SK-N-SH treated with all-trans-retinoic acid at 6 μM for 48 hours (cell line): Measurements from ENCODE around the gene HEMK1.

Experiments
- ATAC-seq: fragments of 200-7000 bp; cut with Tn5 transposase; 3 replicates; pipeline ENCODE4 v1.9.1; 2020; ENCODE audit warnings: mild to moderate bottlenecking, moderate library complexity
- ARNTL ChIP-seq: fragments of 450-650 bp; formaldehyde crosslinking; IDR thresholded peaks from 2 replicates; pipeline ENCODE4 v1.5.0; 2020; ENCODE audit warnings: low read depth, mild to moderate bottlenecking, moderate library complexity, borderline replicate concordance
- CSDC2 ChIP-seq: fragments of 250-450 bp; sonication (Bioruptor Pico); IDR thresholded peaks from 2 replicates; pipeline ENCODE4 v1.5.0; 2020; ENCODE audit warnings: mild to moderate bottlenecking, moderate library complexity
- GLIS3 ChIP-seq: fragments of 250-450 bp; sonication (Bioruptor Pico); IDR thresholded peaks from 2 replicates; pipeline ENCODE4 v1.5.0; 2020; ENCODE audit warnings: mild to moderate bottlenecking, moderate library complexity
- ISL1 ChIP-seq: fragments of 250-450 bp; sonication (Bioruptor Pico); IDR thresholded peaks from 2 replicates; pipeline ENCODE4 v2.1.2; 2022; ENCODE audit warnings: mild to moderate bottlenecking, moderate library complexity
- OSR1 ChIP-seq: fragments of 250-450 bp; sonication (Bioruptor Pico); IDR thresholded peaks from 2 replicates; pipeline ENCODE4 v1.8.0; 2022; ENCODE audit warnings: moderate library complexity, mild to moderate bottlenecking, inconsistent platforms
- PPARA ChIP-seq: fragments of 250-450 bp; sonication (Bioruptor Pico); IDR thresholded peaks from 2 replicates; pipeline ENCODE4 v1.5.0; 2020; ENCODE audit warnings: mild to moderate bottlenecking, borderline replicate concordance
- RARB ChIP-seq: fragments of 250-450 bp; sonication (Bioruptor Pico); IDR thresholded peaks from 2 replicates; pipeline ENCODE4 v1.8.0; 2021; ENCODE audit warnings: mild to moderate bottlenecking, moderate library complexity
- SNAI2 ChIP-seq: fragments of 250-450 bp; sonication (Bioruptor Pico); IDR thresholded peaks from 2 replicates; pipeline ENCODE4 v1.5.0; 2020; ENCODE audit warnings: mild to moderate bottlenecking, moderate library complexity
- TCF4 ChIP-seq: fragments of 250-450 bp; sonication (Bioruptor Pico); IDR thresholded peaks from 2 replicates; pipeline ENCODE4 v1.8.0; 2021; ENCODE audit warnings: mild to moderate bottlenecking, moderate library complexity, borderline replicate concordance
- ZC3H10 ChIP-seq: fragments of 250-450 bp; sonication (Bioruptor Pico); IDR thresholded peaks from 2 replicates; pipeline ENCODE4 v1.5.1; 2021; ENCODE audit warnings: mild to moderate bottlenecking, moderate library complexity
- ZFP3 ChIP-seq: fragments of 250-450 bp; sonication (Bioruptor Pico); IDR thresholded peaks from 2 replicates; pipeline ENCODE4 v1.5.0; 2020; ENCODE audit warnings: mild to moderate bottlenecking, moderate library complexity
- ZFP30 ChIP-seq: fragments of 450-650 bp; formaldehyde crosslinking; IDR thresholded peaks from 2 replicates; pipeline ENCODE4 v1.5.0; 2022; ENCODE audit warnings: mild to moderate bottlenecking, moderate library complexity
- ZNF565 ChIP-seq: fragments of 450-650 bp; formaldehyde crosslinking; conservative IDR thresholded peaks from 2 replicates; pipeline ENCODE4 v1.5.0; 2020; ENCODE audit warnings: low read depth, mild to moderate bottlenecking, moderate library complexity
- ZNF70 ChIP-seq: fragments of 450-650 bp; formaldehyde crosslinking; IDR thresholded peaks from 2 replicates; pipeline ENCODE4 v1.5.0; 2020; ENCODE audit warnings: mild to moderate bottlenecking, moderate library complexity
- ZNF8 ChIP-seq: fragments of 450-650 bp; formaldehyde crosslinking; IDR thresholded peaks from 2 replicates; pipeline ENCODE4 v1.5.0; 2020; ENCODE audit warnings: mild to moderate bottlenecking, moderate library complexity
- TF ChIP-seq, protein P1 (sequence below): fragments of 250-450 bp; sonication (Bioruptor Pico); IDR thresholded peaks from 2 replicates; pipeline ENCODE4 v1.5.1; 2021; ENCODE audit warnings: mild to moderate bottlenecking, moderate library complexity
- TF ChIP-seq, protein P2 (sequence below): fragments of 250-450 bp; sonication (Bioruptor Pico); IDR thresholded peaks from 2 replicates; pipeline ENCODE4 v1.8.0; 2020; ENCODE audit warnings: mild to moderate bottlenecking, moderate library complexity, borderline replicate concordance
- TF ChIP-seq, protein P3 (sequence below): fragments of 250-450 bp; sonication (Bioruptor Pico); IDR thresholded peaks from 2 replicates; pipeline ENCODE4 v1.5.1; 2020; ENCODE audit warnings: low read depth, mild to moderate bottlenecking, moderate library complexity
- TF ChIP-seq, protein P4 (sequence below): fragments of 250-450 bp; sonication (Bioruptor Pico); IDR thresholded peaks from 2 replicates; pipeline ENCODE4 v1.8.0; 2021; ENCODE audit warnings: low read depth, mild to moderate bottlenecking, moderate library complexity, borderline replicate concordance

HEMK1 gene

DNA sequence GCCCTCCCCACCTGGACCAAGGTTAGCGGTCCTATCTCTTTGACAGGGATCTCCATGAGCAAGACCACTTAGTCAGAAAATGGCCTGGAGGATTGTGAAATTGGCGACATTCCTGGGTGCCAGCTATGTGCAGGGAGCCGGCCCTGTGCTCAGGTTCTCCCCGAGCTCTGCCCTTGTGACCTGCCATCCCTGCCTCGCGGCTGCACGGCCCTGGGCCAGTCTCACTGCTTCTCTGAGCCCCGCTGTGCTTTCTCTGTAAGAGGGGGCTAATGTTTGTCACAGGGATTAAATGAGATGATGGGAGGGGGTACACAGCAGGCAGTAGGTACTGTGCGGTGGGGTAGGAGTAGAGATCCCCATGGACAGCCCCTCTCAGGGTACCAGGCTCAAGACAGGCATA is 16.7 kb upstream of the HEMK1 start:
- TF ChIP-seq, protein P1, sequence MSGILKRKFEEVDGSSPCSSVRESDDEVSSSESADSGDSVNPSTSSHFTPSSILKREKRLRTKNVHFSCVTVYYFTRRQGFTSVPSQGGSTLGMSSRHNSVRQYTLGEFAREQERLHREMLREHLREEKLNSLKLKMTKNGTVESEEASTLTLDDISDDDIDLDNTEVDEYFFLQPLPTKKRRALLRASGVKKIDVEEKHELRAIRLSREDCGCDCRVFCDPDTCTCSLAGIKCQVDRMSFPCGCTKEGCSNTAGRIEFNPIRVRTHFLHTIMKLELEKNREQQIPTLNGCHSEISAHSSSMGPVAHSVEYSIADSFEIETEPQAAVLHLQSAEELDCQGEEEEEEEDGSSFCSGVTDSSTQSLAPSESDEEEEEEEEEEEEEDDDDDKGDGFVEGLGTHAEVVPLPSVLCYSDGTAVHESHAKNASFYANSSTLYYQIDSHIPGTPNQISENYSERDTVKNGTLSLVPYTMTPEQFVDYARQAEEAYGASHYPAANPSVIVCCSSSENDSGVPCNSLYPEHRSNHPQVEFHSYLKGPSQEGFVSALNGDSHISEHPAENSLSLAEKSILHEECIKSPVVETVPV: no peak
- TF ChIP-seq, all 23 proteins: peak for 0
- no peak for ATAC-seq

DNA sequence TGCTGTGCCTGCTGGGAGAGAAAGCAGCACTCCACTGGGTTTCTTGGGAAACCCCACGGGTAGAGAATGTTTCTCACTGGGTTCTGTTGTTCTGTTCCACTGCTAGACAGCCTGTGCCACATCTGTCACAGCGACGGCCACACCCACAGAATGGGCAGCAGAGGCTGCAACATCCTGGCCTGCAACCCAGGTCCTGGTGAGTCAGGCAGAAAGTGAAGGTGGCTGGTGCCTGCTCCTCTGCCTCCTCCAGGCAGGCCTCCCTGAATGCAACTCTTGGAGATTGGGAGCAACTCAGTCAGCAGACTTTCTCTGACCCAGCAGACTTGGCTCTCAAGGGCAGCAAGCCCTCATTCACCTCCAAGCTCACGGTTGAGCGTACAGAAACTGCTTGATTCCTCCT is 14.8 kb upstream of the HEMK1 start:
- TF ChIP-seq GLIS3 (CRISPR knock-in tag) (no peak), ZNF70 (no peak), TCF4 (CRISPR knock-in tag) (no peak), ZNF565 (CRISPR knock-in tag) (no peak), ZFP30 (CRISPR knock-in tag) (no peak), SNAI2 (CRISPR knock-in tag) (no peak), CSDC2 (CRISPR knock-in tag) (no peak), ARNTL (CRISPR knock-in tag) (no peak), ZNF8 (CRISPR knock-in tag) (no peak), ZFP3 (CRISPR knock-in tag) (no peak), ZC3H10 (CRISPR knock-in tag) (no peak)
- TF ChIP-seq, protein P2, sequence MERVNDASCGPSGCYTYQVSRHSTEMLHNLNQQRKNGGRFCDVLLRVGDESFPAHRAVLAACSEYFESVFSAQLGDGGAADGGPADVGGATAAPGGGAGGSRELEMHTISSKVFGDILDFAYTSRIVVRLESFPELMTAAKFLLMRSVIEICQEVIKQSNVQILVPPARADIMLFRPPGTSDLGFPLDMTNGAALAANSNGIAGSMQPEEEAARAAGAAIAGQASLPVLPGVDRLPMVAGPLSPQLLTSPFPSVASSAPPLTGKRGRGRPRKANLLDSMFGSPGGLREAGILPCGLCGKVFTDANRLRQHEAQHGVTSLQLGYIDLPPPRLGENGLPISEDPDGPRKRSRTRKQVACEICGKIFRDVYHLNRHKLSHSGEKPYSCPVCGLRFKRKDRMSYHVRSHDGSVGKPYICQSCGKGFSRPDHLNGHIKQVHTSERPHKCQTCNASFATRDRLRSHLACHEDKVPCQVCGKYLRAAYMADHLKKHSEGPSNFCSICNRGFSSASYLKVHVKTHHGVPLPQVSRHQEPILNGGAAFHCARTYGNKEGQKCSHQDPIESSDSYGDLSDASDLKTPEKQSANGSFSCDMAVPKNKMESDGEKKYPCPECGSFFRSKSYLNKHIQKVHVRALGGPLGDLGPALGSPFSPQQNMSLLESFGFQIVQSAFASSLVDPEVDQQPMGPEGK (CRISPR knock-in tag): no peak
- TF ChIP-seq, protein P1: no peak
- TF ChIP-seq, protein P3, sequence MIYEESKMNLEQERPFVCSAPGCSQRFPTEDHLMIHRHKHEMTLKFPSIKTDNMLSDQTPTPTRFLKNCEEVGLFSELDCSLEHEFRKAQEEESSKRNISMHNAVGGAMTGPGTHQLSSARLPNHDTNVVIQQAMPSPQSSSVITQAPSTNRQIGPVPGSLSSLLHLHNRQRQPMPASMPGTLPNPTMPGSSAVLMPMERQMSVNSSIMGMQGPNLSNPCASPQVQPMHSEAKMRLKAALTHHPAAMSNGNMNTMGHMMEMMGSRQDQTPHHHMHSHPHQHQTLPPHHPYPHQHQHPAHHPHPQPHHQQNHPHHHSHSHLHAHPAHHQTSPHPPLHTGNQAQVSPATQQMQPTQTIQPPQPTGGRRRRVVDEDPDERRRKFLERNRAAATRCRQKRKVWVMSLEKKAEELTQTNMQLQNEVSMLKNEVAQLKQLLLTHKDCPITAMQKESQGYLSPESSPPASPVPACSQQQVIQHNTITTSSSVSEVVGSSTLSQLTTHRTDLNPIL (CRISPR knock-in tag): no peak
- no peak for ATAC-seq

DNA sequence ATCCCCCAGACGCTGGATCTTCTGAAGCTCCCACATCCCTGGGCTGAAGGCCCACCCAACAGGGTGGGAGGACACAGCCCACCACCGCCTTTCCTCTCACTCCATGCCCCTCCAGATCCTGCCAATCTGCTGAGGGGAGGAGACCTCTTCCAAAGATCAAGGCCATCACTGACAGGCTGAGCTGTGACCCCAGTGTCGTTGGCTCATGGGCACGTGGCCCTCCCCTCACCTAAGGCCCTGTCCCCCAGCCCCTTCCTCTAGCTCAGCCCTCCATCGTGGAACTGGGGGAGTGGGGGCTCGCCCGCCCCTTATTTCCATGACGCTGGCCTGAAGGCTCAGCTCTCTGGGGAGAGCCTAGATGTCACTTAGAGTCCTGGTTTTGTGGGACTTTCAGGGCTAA is 12.2 kb upstream of the HEMK1 start:
- ATAC-seq: no peak
- TF ChIP-seq, protein P1: no peak
- no peak for TF ChIP-seq ZFP3 (CRISPR knock-in tag)
- no peak for TF ChIP-seq ARNTL (CRISPR knock-in tag)

DNA sequence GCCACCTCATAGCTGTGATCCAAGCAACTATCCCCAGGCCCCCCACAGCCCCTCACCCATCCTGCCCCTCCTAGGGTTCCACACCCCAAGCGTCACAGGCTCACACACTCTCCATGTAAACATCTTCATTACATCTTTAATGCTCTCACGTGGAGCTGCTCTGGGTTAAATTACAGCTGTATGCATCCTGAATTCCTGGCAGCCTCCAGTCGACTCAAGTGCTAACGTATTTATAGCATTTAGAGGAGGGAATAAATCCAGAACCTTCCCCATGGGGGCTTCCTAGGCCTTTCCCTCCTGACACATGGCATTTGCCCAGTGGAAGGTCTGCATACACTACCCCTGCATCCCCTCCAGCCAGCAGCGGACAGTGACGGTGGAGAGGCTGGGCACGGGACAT is 11.4 kb upstream of the HEMK1 start:
- no peak for TF ChIP-seq SNAI2 (CRISPR knock-in tag)
- ATAC-seq: no peak

DNA sequence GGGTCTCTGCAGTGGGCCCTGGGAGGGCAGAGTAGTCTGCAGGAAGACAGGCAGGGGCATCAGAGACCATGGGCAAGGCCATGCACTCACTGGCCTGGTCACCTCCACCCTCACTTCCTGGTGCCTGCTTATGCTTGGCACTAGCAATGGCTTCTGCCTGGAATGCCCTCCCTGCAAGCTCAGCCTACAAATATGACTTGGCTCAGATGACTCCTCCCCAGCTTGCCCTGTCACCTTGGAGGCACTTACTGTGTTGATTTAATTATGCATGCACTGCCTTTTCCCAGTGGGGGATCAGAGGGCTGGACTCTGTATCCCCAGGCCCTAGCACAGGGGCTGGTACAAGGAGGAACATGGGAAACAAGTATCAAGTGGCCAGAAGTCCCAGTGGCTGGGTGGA is 9.6 kb upstream of the HEMK1 start:
- no peak for ATAC-seq
- TF ChIP-seq, protein P1: no peak
- no peak for TF ChIP-seq ZFP30 (CRISPR knock-in tag)
- TF ChIP-seq OSR1 (CRISPR knock-in tag): no peak
- TF ChIP-seq RARB (CRISPR knock-in tag): no peak
- no peak for TF ChIP-seq ISL1 (CRISPR knock-in tag)
- TF ChIP-seq ZC3H10 (CRISPR knock-in tag): no peak
- TF ChIP-seq PPARA (CRISPR knock-in tag): no peak
- TF ChIP-seq, protein P4, sequence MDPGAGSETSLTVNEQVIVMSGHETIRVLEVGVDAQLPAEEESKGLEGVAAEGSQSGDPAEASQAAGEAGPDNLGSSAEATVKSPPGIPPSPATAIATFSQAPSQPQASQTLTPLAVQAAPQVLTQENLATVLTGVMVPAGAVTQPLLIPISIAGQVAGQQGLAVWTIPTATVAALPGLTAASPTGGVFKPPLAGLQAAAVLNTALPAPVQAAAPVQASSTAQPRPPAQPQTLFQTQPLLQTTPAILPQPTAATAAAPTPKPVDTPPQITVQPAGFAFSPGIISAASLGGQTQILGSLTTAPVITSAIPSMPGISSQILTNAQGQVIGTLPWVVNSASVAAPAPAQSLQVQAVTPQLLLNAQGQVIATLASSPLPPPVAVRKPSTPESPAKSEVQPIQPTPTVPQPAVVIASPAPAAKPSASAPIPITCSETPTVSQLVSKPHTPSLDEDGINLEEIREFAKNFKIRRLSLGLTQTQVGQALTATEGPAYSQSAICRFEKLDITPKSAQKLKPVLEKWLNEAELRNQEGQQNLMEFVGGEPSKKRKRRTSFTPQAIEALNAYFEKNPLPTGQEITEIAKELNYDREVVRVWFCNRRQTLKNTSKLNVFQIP (CRISPR knock-in tag): no peak
- TF ChIP-seq ZFP3 (CRISPR knock-in tag): no peak
- TF ChIP-seq GLIS3 (CRISPR knock-in tag): no peak
- TF ChIP-seq, all 23 proteins: peak for 0
